CD4-positive, alpha-beta T cell treated with Interleukin-21 for 1 hour (primary cell): ENCODE results near the gene ITIH3.

Experiments
- DNase-seq: peaks from one replicate; pipeline ENCODE4 v3.0.0-alpha.2; 2020

The ITIH3 gene

GRCh38 chr3:52846432-52846965 is 51.9 kb downstream of the ITIH3 start:
- DNase-seq: no peak

DNA sequence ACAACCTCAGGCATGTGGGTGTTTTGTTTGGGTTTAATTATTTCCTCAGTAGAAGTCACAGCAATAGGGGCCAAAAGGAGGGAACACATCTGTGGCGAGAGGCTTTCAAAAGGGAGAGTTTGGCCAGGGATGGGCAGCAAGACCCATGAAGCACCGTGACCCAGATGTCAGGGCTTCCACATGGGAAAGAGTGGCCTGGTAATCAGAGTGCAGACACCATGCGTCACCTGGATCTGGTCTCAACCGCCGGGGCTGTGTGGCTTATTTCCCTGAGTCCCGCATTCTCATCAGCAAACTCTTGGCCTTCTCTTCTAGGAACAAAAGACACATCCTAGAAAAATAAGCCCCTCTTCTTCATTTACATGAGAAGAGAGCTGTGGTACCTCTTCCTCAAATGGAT is 52.6 kb downstream of the ITIH3 start:
- DNase-seq: no peak

DNA sequence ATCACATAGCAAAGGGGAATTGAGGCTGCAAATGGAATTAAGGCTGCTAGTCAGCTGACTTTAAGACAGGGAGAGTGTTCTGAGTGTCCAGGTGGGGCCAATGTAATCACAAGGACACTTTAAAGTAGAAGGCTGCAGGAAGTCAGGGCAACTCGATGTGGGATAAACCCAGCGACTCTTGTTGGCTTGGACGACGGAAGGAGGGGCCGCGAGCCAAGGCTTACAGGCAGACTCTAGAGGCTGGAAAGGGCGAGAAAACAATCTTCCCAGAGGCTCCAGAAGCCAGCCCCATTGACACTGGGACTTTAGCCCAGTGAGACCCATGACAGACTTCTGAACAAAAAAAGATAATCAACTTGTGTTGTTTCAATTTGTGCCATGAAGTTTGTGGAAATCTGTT is 53.1 kb downstream of the ITIH3 start:
- DNase-seq: no peak

GRCh38 chr3:52848617-52849016 is 54.0 kb downstream of the ITIH3 start:
- DNase-seq: no peak

- DNase-seq: no peak
Observed at GRCh38 chr3:52849656-52850055, 55.1 kb downstream of the ITIH3 start.

- DNase-seq: peak; percentile 41
Observed at GRCh38 chr3:52851348-52851747, 56.8 kb downstream of the ITIH3 start.

GRCh38 chr3:52852419-52852818 is 57.8 kb downstream of the ITIH3 start:
- DNase-seq: no peak

DNA sequence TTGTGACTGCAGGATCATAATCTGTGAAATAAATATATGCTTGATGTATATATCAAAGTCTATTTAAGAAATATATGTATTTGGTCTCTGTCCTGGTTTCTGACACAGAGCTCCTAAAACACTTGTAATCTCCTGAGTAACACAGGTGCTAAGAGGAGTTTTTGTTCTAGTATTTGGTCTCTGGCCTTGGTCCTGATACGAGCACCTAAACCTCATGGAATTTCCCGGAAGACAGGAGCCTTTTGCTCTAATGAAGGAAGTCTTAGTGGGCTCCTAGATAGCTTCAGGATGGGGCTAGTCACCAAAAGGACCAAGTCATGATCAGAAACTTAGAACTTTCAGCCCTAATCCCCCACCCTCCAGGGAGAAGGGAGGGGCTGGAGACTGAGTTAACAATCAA is 59.4 kb downstream of the ITIH3 start:
- no peak for DNase-seq

DNA sequence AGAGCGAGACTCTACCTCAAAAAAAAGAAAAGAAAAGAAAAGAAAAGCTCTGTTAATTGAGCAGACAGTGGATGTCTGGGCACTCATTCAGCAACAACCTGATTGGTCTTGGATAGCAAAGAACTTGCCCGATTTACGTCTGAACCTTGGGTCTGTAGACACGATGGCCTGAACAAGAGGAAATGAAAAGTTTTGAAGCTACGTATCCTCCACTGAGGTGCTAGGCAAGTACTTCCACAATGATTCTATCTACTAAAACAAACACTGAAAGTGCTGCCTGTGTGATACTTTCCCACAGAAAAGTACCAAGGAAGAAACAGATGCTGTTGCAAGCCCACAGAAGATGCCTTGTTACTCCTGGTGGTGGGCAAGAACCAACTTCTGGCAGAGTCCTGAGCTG is 62.1 kb downstream of the ITIH3 start:
- DNase-seq: no peak

GRCh38 chr3:52857133-52857532 is 62.5 kb downstream of the ITIH3 start:
- DNase-seq: no peak

DNA sequence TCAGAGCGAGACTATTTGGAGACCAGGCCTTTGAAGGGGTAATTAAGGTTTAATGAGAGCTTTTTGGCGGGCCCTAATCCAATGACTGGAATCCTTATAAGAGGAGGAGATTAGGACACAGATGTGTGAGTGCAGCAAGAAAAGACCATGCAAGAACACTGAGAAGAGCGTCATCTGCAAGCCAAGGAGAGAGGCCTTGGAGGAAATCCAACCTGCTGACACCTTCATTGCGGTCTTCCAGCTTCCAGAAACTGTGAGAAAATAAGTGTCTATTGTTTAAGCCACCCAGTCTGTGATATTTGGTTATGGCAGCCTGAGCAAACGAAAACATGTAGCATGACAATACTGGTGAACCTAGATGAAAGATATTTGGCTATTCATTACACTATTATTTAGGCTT is 63.3 kb downstream of the ITIH3 start:
- no peak for DNase-seq
